Brain microvascular endothelial cell (primary cell): ENCODE measurements around the gene PPM1J.

ENCODE experiments used
- DNase-seq: peaks from one replicate; pipeline ENCODE4 v3.0.0-alpha.2; 2020
- H3K27ac ChIP-seq: fragments of 250-450 bp; sonication (Bioruptor Pico); 2 replicates; pipeline ENCODE4 v1.5.1; 2020; ENCODE audit warnings: mild to moderate bottlenecking, moderate library complexity
- H3K27me3 ChIP-seq: fragments of 250-450 bp; sonication (Bioruptor Pico); replicated peaks from 2 replicates; pipeline ENCODE4 v1.5.1; 2020; ENCODE audit warnings: mild to moderate bottlenecking
- H3K36me3 ChIP-seq: fragments of 250-450 bp; sonication (Bioruptor Pico); replicated peaks from 2 replicates; pipeline ENCODE4 v1.5.1; 2020; ENCODE audit warnings: mild to moderate bottlenecking
- H3K4me3 ChIP-seq: 2 replicates; pipeline ENCODE4 v1.5.1; 2011; ENCODE audit warnings: low read depth, mild to moderate bottlenecking, control low read depth, low read length, moderate library complexity
- CTCF ChIP-seq: IDR thresholded peaks from 2 replicates; pipeline ENCODE4 v1.5.1; 2011; ENCODE audit warnings: low read depth, mild to moderate bottlenecking, moderate library complexity, low read length, control low read depth, inconsistent platforms; ENCODE audit errors: missing control alignments
- in situ Hi-C: cut with HindIII; loops from 2 replicates; pipeline ENCODE4 v1.10.0; 2017; ENCODE audit warnings: low sequenced_read_pairs, low pct_ligation_motif_present

PPM1J gene

DNA sequence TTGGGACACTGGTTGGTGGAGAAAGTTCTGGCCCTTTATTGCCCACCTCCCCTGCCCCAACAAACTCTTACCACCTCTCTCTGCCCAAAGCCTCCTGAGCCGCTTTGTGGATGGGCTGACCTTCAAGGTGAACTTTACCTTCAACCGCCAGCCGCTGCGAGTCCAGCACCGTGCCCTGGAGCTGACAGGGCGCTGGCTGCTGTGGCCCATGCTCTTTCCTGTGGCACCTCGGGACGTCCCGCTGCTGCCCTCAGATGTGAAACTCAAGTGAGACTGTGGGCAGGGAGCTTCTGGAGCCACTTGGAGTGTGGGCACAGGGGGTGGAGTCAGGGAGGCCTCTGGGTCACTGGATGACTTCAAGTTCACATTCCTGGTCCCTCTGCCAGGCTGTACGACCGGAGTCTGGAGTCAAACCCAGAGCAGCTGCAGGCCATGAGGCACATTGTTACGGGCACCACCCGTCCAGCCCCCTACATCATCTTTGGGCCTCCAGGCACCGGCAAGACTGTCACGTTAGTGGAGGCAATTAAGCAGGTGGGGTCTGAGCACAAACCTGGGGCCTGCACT is 20.7 kb downstream of the PPM1J start:
- Histone ChIP-seq H3K4me3 (no peak overlapping the region), H3K36me3 (peaks cover 34% of the 10 kb centered on the region), H3K27me3 (no peaks in the 10 kb centered on the region), H3K27ac (no peak overlapping the region)
- TF ChIP-seq CTCF: no peak
- no peak for DNase-seq
- in situ Hi-C loops: no loop called here

DNA sequence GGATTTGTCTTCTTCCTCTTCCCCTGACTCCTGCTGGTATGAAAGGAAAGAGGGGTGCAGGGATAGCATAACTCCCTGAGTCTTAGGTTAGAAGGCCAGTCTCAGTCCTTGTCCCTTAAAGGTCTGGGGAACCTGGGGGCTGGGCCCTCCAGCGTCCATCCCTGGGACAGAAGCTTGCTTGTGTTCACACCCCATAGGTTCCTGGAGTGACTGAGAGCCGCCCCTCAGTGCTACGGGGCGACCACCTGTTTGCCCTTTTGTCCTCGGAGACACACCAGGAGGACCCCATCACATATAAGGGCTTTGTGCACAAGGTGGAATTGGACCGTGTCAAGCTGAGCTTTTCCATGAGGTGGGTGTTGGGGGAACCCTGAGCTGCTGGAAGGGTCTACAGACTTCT is 21.3 kb downstream of the PPM1J start:
- Histone ChIP-seq H3K36me3 (peaks cover 30% of the 10 kb centered on the region), H3K27me3 (no peaks in the 10 kb centered on the region), H3K4me3 (no peak overlapping the region), H3K27ac (no peak overlapping the region)
- TF ChIP-seq CTCF: no peak
- DNase-seq: no peak
- in situ Hi-C loops: no loop called here

DNA sequence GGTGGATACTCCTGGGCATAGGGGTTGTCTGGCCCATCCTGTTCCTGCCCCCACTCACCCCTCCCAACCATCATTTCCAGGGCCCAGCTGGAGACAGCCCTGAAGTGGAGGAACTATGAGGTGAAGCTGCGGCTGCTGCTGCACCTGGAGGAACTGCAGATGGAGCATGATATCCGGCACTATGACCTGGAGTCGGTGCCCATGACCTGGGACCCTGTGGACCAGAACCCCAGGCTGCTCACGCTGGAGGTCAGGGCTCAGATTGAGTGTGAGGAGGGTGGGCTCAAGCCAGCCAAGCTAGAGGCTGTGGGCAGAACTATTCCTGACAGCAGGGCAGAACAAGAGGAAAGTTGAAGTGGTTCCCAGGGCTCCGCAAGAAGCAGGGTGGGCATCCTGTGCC is 22.5 kb downstream of the PPM1J start:
- H3K36me3 ChIP-seq: peaks cover 23% of the 10 kb centered on the region
- no peak for TF ChIP-seq CTCF

GRCh38 chr1:112689842-112690237 is 25.3 kb downstream of the PPM1J start:
- TF ChIP-seq CTCF: no peak
- Histone ChIP-seq H3K27ac (no peak overlapping the region), H3K4me3 (no peak overlapping the region), H3K36me3 (peaks cover 18% of the 10 kb centered on the region), H3K27me3 (no peaks in the 10 kb centered on the region)
- in situ Hi-C loops: no loop called here
- DNase-seq: no peak

More for the DNA sequence above, 22.5 kb downstream of the PPM1J start:
- H3K27ac ChIP-seq: no peak overlapping the region
- no peak overlapping the region for H3K4me3 ChIP-seq
- no peak for DNase-seq
- H3K27me3 ChIP-seq: no peaks in the 10 kb centered on the region
- in situ Hi-C loops: no loop called here

DNA sequence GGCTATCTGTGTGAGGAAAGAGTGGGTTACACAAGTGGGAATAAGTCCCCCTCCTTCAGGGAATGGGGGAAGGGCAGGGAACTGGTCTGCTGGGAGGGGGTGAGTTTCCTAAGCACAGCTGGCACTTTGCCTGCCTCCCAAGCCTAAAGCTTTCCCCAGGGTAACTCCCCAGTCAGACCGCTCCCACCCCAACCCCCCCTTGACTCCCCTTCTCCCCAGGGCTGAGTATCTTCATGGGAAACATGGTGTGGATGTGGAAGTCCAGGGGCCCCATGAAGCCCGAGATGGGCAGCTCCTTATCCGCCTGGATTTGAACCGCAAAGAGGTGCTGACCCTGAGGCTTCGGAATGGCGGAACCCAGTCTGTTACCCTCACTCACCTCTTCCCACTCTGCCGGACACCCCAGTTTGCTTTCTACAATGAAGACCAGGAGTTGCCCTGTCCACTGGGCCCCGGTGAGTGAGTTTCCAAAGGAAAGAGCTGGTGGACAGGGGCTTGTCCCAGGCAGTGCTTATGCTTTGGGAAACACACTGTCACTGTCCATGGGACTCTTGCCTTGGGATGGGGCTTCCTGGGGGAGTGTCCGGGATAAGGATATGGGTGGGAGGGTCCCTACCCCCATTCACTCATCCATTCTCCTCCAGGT is 25.8 kb downstream of the PPM1J start:
- DNase-seq: no peak

More for the DNA sequence above, 25.8 kb downstream of the PPM1J start:
- in situ Hi-C loops: no loop called here
- no peak overlapping the region for H3K4me3 ChIP-seq
- H3K27ac ChIP-seq: no peak overlapping the region
- H3K36me3 ChIP-seq: peaks cover 18% of the 10 kb centered on the region
- no peaks in the 10 kb centered on the region for H3K27me3 ChIP-seq
- no peak for TF ChIP-seq CTCF
